ENCODE data around the gene TRIM45. TPM values are rescaled to one million over a fixed set of nuclear protein-coding genes. Genes with fewer than 3 reads are reported as not detected.

Gene TRIM45
- total and polyA plus RNA-seq, 2 donors (not counting 1 experiment from before 2014, with no cell fraction given): 0.64 to 2.5 TPM

- Mint-ChIP-seq H3K4me1 (peaks cover 3% of the 10 kb centered on the region), H3K4me3 (no peak overlapping the region), H3K27ac (no peak overlapping the region), H3K27me3 (no peaks in the 10 kb centered on the region), H3K9me3 (ENCODE audit: insufficient read depth) (no peaks in the 10 kb centered on the region)
- H3K79me2 ChIP-seq (ENCODE audit: control insufficient read depth, insufficient read depth, low read length): no peaks in the 10 kb centered on the region
- intact Hi-C loops (cut with micrococcal nuclease): no loop called here
- 95% methylated on average over 5 of the region's 6 CpGs for WGBS (ENCODE audit: insufficient coverage)
- H4K20me1 ChIP-seq (ENCODE audit: control insufficient read depth, insufficient read depth, low read length, poor library complexity, severe bottlenecking): no peaks in the 10 kb centered on the region
- CTCF ChIA-PET: interaction anchor here (0.9 to 2.5 kb wide), 4 partner anchors 12 to 802 kb away, joined by 3 to 9 read pairs (median 3); no protein-coding TSS in a partner anchor
- peaks cover 2 to 46% of the 10 kb centered on the region in 2 experiments for H3K36me3 ChIP-seq (replicated peaks in 1 of 2; ENCODE audit: control extremely low read depth in 1 of 2, control insufficient read depth in 1 of 2, extremely low read depth in 1 of 2, insufficient read depth in 2 of 2, low read length in 1 of 2)
- H3K4me2 ChIP-seq (replicated peaks; ENCODE audit: low read depth, low read length, poor library complexity, severe bottlenecking): no peak overlapping the region
- H3K9me3 ChIP-seq (ENCODE audit: control extremely low read depth in 1 of 3, control insufficient read depth in 2 of 3, insufficient read depth in 1 of 3, low read length in 2 of 3): no peaks in the 10 kb centered on the region
- H3K4me1 ChIP-seq (ENCODE audit: control insufficient read depth in 2 of 2, insufficient read depth in 2 of 2, low read length in 2 of 2): peaks cover 0 to 2% of the 10 kb centered on the region in 2 donors
- POLR2A ChIA-PET: no interaction called here
- TF ChIP-seq EZH2 (IDR thresholded peaks at IDR 0.05; ENCODE audit: borderline replicate concordance, insufficient read depth, low read depth, low read length, poor library complexity, severe bottlenecking) (no peak), CTCF (IDR thresholded peaks at IDR 0.05) (no peak)
- ATAC-seq (ENCODE audit: low read depth): peak; percentile 49
- H3K27ac ChIP-seq (ENCODE audit: low read length in 2 of 2): no peak overlapping the region
- no peak overlapping the region for H3K9ac ChIP-seq (ENCODE audit: low read length)
- H3K27me3 ChIP-seq (replicated peaks in 1 of 4; ENCODE audit: control extremely low read depth in 1 of 4, control insufficient read depth in 3 of 4, insufficient read depth in 4 of 4, low read length in 3 of 4): no peaks in the 10 kb centered on the region
- DNase-seq: peak; percentile 15
- H3K4me3 ChIP-seq (ENCODE audit: control extremely low read depth in 1 of 5, extremely low read depth in 1 of 5, insufficient read depth in 1 of 5, low read depth in 2 of 5, low read length in 4 of 5): no peak overlapping the region
- H2AFZ ChIP-seq (ENCODE audit: insufficient read depth, low read depth, low read length, poor library complexity, severe bottlenecking): no peak overlapping the region
Observed at GRCh38 chr1:117093870-117094621, 27.5 kb downstream of the TRIM45 start.

- Histone ChIP-seq H3K9me3 (ENCODE audit: control extremely low read depth in 1 of 3, control insufficient read depth in 2 of 3, insufficient read depth in 1 of 3, low read length in 2 of 3) (no peaks in the 10 kb centered on the region), H2AFZ (ENCODE audit: insufficient read depth, low read depth, low read length, poor library complexity, severe bottlenecking) (no peak overlapping the region), H3K27ac (ENCODE audit: low read length in 2 of 2) (no peak overlapping the region), H3K36me3 (replicated peaks in 1 of 2; ENCODE audit: control extremely low read depth in 1 of 2, control insufficient read depth in 1 of 2, extremely low read depth in 1 of 2, insufficient read depth in 2 of 2, low read length in 1 of 2) (peaks cover 2 to 43% of the 10 kb centered on the region in 2 experiments), H3K4me2 (replicated peaks; ENCODE audit: low read depth, low read length, poor library complexity, severe bottlenecking) (no peak overlapping the region), H4K20me1 (ENCODE audit: control insufficient read depth, insufficient read depth, low read length, poor library complexity, severe bottlenecking) (no peaks in the 10 kb centered on the region), H3K79me2 (ENCODE audit: control insufficient read depth, insufficient read depth, low read length) (no peaks in the 10 kb centered on the region), H3K4me3 (ENCODE audit: control extremely low read depth in 1 of 5, extremely low read depth in 1 of 5, insufficient read depth in 1 of 5, low read depth in 2 of 5, low read length in 4 of 5) (no peak overlapping the region), H3K27me3 (replicated peaks in 1 of 4; ENCODE audit: control extremely low read depth in 1 of 4, control insufficient read depth in 3 of 4, insufficient read depth in 4 of 4, low read length in 3 of 4) (no peaks in the 10 kb centered on the region), H3K9ac (ENCODE audit: low read length) (no peak overlapping the region), H3K4me1 (ENCODE audit: control insufficient read depth in 2 of 2, insufficient read depth in 2 of 2, low read length in 2 of 2) (peaks cover 0 to 2% of the 10 kb centered on the region in 2 donors)
- no peaks in the 10 kb centered on the region for H3K9me3 Mint-ChIP-seq (ENCODE audit: insufficient read depth)
- intact Hi-C loops (cut with micrococcal nuclease): no loop called here
- no peak for TF ChIP-seq EZH2 (IDR thresholded peaks at IDR 0.05; ENCODE audit: borderline replicate concordance, insufficient read depth, low read depth, low read length, poor library complexity, severe bottlenecking)
- no peak for TF ChIP-seq CTCF (IDR thresholded peaks at IDR 0.05)
- ATAC-seq (ENCODE audit: low read depth) (no peak), DNase-seq (no peak)
- no peak overlapping the region for H3K27ac Mint-ChIP-seq
- CTCF ChIA-PET: interaction anchor here (1.3 to 2.5 kb wide), 3 partner anchors 12 to 31 kb away, joined by 3 to 9 read pairs (median 4); no protein-coding TSS in a partner anchor
- 83% methylated on average over 5 of the region's 7 CpGs for WGBS (ENCODE audit: insufficient coverage)
- no peak overlapping the region for H3K4me3 Mint-ChIP-seq
- peaks cover 3% of the 10 kb centered on the region for H3K4me1 Mint-ChIP-seq
- H3K27me3 Mint-ChIP-seq: no peaks in the 10 kb centered on the region
- POLR2A ChIA-PET: no interaction called here
Observed at GRCh38 chr1:117093091-117093534, 28.4 kb downstream of the TRIM45 start.
